A549 (cell line): ENCODE data around the gene TTC33. TPM values are rescaled to one million over a fixed set of nuclear protein-coding genes. Genes with fewer than 3 reads are reported as not detected.

Source experiments
- ATAC-seq, 2 experiments: fragments of 200-7000 bp in 1 of 2; fragments of >200 bp in 1 of 2; cut with Nextera tagmentation in 1 of 2; cut with Tn5 transposase in 1 of 2; 3 replicates each; pipeline versions ENCODE4 v1.8.0 to v1.9.1; 2018 to 2020; ENCODE audit warnings: mild to moderate bottlenecking in 1 of 2, moderate library complexity in 1 of 2
- CTCF ChIA-PET: fragments of 300-600 bp; sonication (Branson Sonifier 250); formaldehyde crosslinking; extraction: SDS; loops from one replicate; lab custom pipeline; 2021; ENCODE audit warnings: antibody characterized with exemption, inconsistent platforms; lab: Yijun Ruan, JAX
- POLR2A ChIA-PET: fragments of 350-600 bp; formaldehyde crosslinking; extraction: SDS; loops from one replicate; lab custom pipeline; 2021; ENCODE audit warnings: antibody characterized with exemption, inconsistent platforms; lab: Yijun Ruan, JAX
- DNase-seq, 2 experiments: peaks; one replicate each; pipeline versions ENCODE4 v3.0.0 to v3.0.0-alpha.2; 2011 to 2016; ENCODE audit warnings: low read depth in 1 of 2, low spot score in 1 of 2
- FAIRE-seq: peaks from 2 replicates; lab custom pipeline; 2011; peaks lifted over from hg19 to GRCh38; lab: Jason Lieb, UNC
- H3K27ac ChIP-seq, 2 experiments: fragments of >200 bp; sonication (Bioruptor Twin); formaldehyde crosslinking; 3 replicates each; pipeline ENCODE4 v1.5.1; 2016 to 2017
- H3K4me1 ChIP-seq: fragments of >200 bp; sonication (Bioruptor Twin); formaldehyde crosslinking; 3 replicates; pipeline ENCODE4 v1.6.1; 2016
- H3K4me2 ChIP-seq: fragments of >200 bp; sonication (Bioruptor Twin); formaldehyde crosslinking; 3 replicates; pipeline ENCODE4 v1.6.1; 2016
- H3K4me3 ChIP-seq: fragments of >200 bp; sonication (Bioruptor Twin); formaldehyde crosslinking; 3 replicates; pipeline ENCODE4 v1.5.1; 2016
- H3K9me3 ChIP-seq: fragments of >200 bp; sonication (Bioruptor Twin); formaldehyde crosslinking; 3 replicates; pipeline ENCODE4 v1.6.1; 2016
- CEBPB ChIP-seq, 2 experiments: fragments of >200 bp in 1 of 2; sonication (Bioruptor Twin) in 1 of 2; formaldehyde crosslinking in 1 of 2; IDR thresholded peaks; 2 replicates each; pipeline ENCODE4 v1.6.1; 2012 to 2016
- CHD4 ChIP-seq: fragments of 200-600 bp; sonication (generic); IDR thresholded peaks from 2 replicates; pipeline ENCODE4 v1.6.1; 2016; ENCODE audit warnings: antibody characterized with exemption, mild to moderate bottlenecking, borderline replicate concordance
- E2F6 ChIP-seq: IDR thresholded peaks from 2 replicates; pipeline ENCODE4 v1.6.1; 2012; ENCODE audit warnings: low read depth, borderline replicate concordance
- ELK1 ChIP-seq: fragments of 150-350 bp; IDR thresholded peaks from 2 replicates; pipeline ENCODE4 v1.6.1; 2014; ENCODE audit warnings: low read depth, mild to moderate bottlenecking, low read length
- FOSB ChIP-seq: fragments of 250-450 bp; sonication (Bioruptor Pico); IDR thresholded peaks from 2 replicates; pipeline ENCODE4 v1.5.0; 2020; ENCODE audit warnings: mild to moderate bottlenecking, moderate library complexity
- GATA3 ChIP-seq: IDR thresholded peaks from 2 replicates; pipeline ENCODE4 v1.6.1; 2012; ENCODE audit warnings: borderline replicate concordance
- HOXA7 ChIP-seq: fragments of 250-450 bp; sonication (Bioruptor Pico); IDR thresholded peaks from 2 replicates; pipeline ENCODE4 v1.5.0; 2020; ENCODE audit warnings: mild to moderate bottlenecking, moderate library complexity
- NFE2L2 ChIP-seq: fragments of 150-350 bp; conservative IDR thresholded peaks from 2 replicates; pipeline ENCODE4 v1.6.1; 2014; ENCODE audit warnings: low read length
- NR3C1 ChIP-seq: fragments of >200 bp; sonication (Bioruptor Twin); formaldehyde crosslinking; IDR thresholded peaks from 3 replicates; pipeline ENCODE4 v1.6.1; 2017
- PBX3 ChIP-seq: IDR thresholded peaks from 2 replicates; pipeline ENCODE4 v1.6.1; 2012
- PHF8 ChIP-seq: fragments of 200-600 bp; sonication (generic); IDR thresholded peaks from 2 replicates; pipeline ENCODE4 v1.6.1; 2016; ENCODE audit warnings: low read depth, mild to moderate bottlenecking, antibody characterized with exemption, moderate library complexity, borderline replicate concordance
- POLR2AphosphoS2 ChIP-seq: conservative IDR thresholded peaks from 2 replicates; pipeline ENCODE4 v1.6.1; 2012; ENCODE audit warnings: low read length, improper control_type of control experiment, inconsistent platforms
- RFX5 ChIP-seq: fragments of 450-650 bp; IDR thresholded peaks from 2 replicates; pipeline ENCODE4 v1.7.1; 2014; ENCODE audit warnings: antibody characterized with exemption, mild to moderate bottlenecking, moderate library complexity
- RNF2 ChIP-seq: fragments of 200-600 bp; sonication (generic); IDR thresholded peaks from 2 replicates; pipeline ENCODE4 v1.6.1; 2016; ENCODE audit warnings: low read depth, mild to moderate bottlenecking, antibody characterized with exemption, moderate library complexity, borderline replicate concordance
- TP53 ChIP-seq: fragments of 250-450 bp; sonication (Bioruptor Pico); IDR thresholded peaks from 2 replicates; pipeline ENCODE4 v1.5.0; 2021; ENCODE audit warnings: mild to moderate bottlenecking, moderate library complexity
- USF2 ChIP-seq: fragments of 450-650 bp; IDR thresholded peaks from 2 replicates; pipeline ENCODE4 v1.6.1; 2014; ENCODE audit warnings: antibody characterized with exemption
- ZC3H11A ChIP-seq: fragments of 450-650 bp; IDR thresholded peaks from 2 replicates; pipeline ENCODE4 v1.6.1; 2014; ENCODE audit warnings: antibody characterized with exemption, mild to moderate bottlenecking
- ZFP36 ChIP-seq: fragments of 450-650 bp; IDR thresholded peaks from 2 replicates; pipeline ENCODE4 v1.6.1; 2014; ENCODE audit warnings: borderline replicate concordance; ENCODE audit not compliant: partially characterized antibody
- WGBS: methylation state at CpG from one replicate; pipeline ENCODE4 v1.1.6; 2017; ENCODE audit errors: missing lambda C conversion rate; 5-methylcytosine and 5-hydroxymethylcytosine counted together
- polyA plus RNA-seq, 4 experiments: library from polyadenylated mRNA; depleted of rRNA in 3 of 4; stranded (reverse); fragments of >200 nt; fragmentation: RNase III in 1 of 4; extraction: RNeasy Plus Mini Kit Qiagen cat#74134 plus additional on column Dnase treatment in 1 of 4; gene quantifications; 2 replicates in 3 of 4; 3 replicates in 1 of 4; pipeline ENCODE4 v1.2.3, GENCODE V29; 2011 to 2017
- TF ChIP-seq, protein P1 (sequence below): fragments of 250-450 bp; sonication (Bioruptor Pico); IDR thresholded peaks from 2 replicates; pipeline ENCODE4 v1.5.0; 2021; ENCODE audit warnings: mild to moderate bottlenecking, moderate library complexity, borderline replicate concordance

The TTC33 gene
- polyA plus RNA-seq, 2 of the 4 experiments (the other 2 are of a cell fraction): 17.1 to 19.8 TPM

DNA sequence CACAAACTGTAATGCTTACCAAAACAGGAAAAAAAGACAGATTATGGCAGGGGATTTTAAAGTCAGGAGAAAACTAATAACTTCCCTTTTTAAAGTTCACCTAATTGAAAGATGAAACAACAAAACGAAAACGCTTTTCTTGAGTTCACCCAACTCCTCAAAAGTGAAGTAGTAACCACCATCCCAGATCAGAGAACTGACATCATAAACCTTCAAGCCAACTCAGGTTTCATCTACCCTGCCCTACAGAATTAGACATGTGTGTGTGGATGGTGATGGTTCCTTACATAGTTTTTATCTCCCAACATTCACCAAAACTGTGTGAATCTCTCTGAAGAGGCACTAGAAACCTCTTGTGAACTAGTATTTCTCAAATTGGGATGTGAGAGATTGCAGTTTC, 271.3 kb downstream of the TTC33 start (continued):
- no peak for TF ChIP-seq E2F6
- TF ChIP-seq GATA3: no peak
- TF ChIP-seq TP53 (CRISPR knock-in tag): no peak
- no peak for TF ChIP-seq HOXA7 (CRISPR knock-in tag)

DNA sequence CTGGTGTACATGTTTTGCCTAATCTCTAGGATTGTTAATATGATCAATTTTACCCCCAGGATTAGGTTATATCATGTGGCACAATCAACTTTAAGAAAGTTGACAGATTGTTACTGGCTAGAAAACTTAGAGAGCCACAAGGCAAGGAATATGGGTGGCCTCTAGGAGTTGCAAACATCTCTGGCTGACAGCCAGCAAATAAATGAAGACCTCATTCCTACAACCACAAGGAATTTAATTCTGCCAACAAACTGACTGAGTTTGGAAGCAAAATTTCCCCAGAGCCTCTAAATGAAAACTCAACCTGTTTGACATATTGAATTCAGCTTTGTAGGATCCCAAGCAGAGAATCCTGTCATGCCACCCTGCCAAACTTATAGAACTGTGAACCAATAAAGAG, 272.4 kb downstream of the TTC33 start:
- ChIA-PET CTCF (no interaction called here), POLR2A (no interaction called here)
- no peak overlapping the region for H3K4me3 ChIP-seq
- TF ChIP-seq RNF2 (no peak), ZFP36 (no peak), PBX3 (no peak), POLR2AphosphoS2 (no peak), CEBPB (IDR thresholded peaks at IDR 0.05) (no peak)
- FAIRE-seq (no peak), DNase-seq (no peak), ATAC-seq (no peak)
- peaks cover 5% of the 10 kb centered on the region; the same call in 2 of the 3 replicates for H3K4me1 ChIP-seq
- no peak overlapping the region for H3K4me2 ChIP-seq
- H3K9me3 ChIP-seq: no peaks in the 10 kb centered on the region
- H3K27ac ChIP-seq: no peak overlapping the region

DNA sequence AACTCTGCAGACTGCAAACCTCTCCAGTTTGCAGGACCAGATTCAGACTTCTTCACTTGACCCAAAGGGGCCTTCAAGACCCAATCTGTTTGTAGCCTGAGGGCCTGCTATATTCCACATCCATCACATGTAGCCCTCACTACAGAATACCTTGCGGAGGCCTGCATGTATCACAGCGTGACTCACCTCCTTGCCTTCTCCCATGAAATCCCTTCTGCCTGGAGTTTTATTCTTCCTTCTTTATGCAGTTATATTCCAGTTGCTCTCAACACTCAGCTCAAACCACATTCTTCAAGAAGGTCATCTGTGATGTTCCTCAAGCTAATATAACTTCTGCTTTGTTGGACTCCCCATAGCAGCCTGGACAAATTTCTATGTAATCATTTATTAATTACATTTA, 274.5 kb downstream of the TTC33 start:
- Histone ChIP-seq H3K4me3 (no peak overlapping the region), H3K9me3 (no peaks in the 10 kb centered on the region), H3K4me2 (no peak overlapping the region), H3K4me1 (peaks cover 18% of the 10 kb centered on the region)
- CTCF ChIA-PET: no interaction called here
- 92% methylated on average over 2 of the region's 2 CpGs for WGBS
- FAIRE-seq (no peak), ATAC-seq (no peak), DNase-seq (no peak)
- TF ChIP-seq USF2 (no peak), HOXA7 (CRISPR knock-in tag) (no peak), FOSB (CRISPR knock-in tag) (no peak), NFE2L2 (no peak), NR3C1 (no peak)
- TF ChIP-seq, all 56 proteins: peak for 0
- POLR2A ChIA-PET: no interaction called here
- no peak overlapping the region for H3K27ac ChIP-seq

DNA sequence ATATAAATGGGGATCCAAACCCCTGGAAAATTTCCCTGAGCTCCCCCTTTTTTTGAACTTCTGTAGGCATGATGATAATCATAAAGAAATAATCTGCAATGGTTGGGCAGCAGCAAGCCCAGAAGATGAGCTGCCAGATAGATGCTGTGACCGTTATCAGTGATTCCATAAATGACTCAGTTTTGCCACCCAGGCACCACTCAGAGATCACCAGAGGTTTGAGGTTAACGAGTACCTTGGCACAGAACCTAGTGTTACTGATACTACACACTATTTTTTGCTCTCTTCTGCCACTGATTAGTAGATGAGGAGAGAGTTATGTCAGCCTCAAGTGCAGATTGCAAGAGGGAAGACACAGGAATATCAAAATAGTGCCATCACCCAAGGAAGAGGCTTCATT, 275.4 kb downstream of the TTC33 start:
- FAIRE-seq (no peak), DNase-seq (no peak), ATAC-seq (no peak)
- H3K4me1 ChIP-seq: peaks cover 18% of the 10 kb centered on the region
- 34% methylated on average over 2 of the region's 2 CpGs for WGBS
- TF ChIP-seq ZC3H11A: no peak
- TF ChIP-seq ELK1: no peak
- POLR2A ChIA-PET: no interaction called here
- H3K4me3 ChIP-seq: no peak overlapping the region
- CTCF ChIA-PET: no interaction called here
- no peak overlapping the region for H3K27ac ChIP-seq
- no peaks in the 10 kb centered on the region for H3K9me3 ChIP-seq
- no peak overlapping the region for H3K4me2 ChIP-seq

DNA sequence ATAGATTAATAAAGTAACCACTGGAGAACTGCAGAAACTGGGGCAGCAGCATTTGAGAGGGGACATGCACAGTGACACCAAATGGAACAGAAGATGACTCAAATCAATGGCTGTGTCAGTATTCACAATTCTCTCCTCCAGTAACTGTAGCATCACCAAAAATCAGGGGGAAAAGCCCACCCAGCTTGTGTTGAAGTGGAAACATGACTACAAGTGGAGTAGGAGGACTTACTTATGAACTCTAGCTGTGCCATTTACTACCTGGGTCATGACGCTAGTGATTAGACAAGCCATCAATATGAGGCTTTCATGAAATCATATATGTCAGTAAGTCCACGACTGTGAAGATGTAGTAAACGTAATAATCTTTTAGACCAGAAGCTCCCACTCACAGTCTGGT, 275.8 kb downstream of the TTC33 start:
- Histone ChIP-seq H3K4me2 (no peak overlapping the region), H3K4me3 (no peak overlapping the region), H3K4me1 (peaks cover 18% of the 10 kb centered on the region), H3K27ac (no peak overlapping the region), H3K9me3 (no peaks in the 10 kb centered on the region)
- DNase-seq: no peak
- TF ChIP-seq RFX5 (no peak), RNF2 (no peak), GATA3 (no peak), CHD4 (no peak), PHF8 (no peak)
- TF ChIP-seq, protein P1, sequence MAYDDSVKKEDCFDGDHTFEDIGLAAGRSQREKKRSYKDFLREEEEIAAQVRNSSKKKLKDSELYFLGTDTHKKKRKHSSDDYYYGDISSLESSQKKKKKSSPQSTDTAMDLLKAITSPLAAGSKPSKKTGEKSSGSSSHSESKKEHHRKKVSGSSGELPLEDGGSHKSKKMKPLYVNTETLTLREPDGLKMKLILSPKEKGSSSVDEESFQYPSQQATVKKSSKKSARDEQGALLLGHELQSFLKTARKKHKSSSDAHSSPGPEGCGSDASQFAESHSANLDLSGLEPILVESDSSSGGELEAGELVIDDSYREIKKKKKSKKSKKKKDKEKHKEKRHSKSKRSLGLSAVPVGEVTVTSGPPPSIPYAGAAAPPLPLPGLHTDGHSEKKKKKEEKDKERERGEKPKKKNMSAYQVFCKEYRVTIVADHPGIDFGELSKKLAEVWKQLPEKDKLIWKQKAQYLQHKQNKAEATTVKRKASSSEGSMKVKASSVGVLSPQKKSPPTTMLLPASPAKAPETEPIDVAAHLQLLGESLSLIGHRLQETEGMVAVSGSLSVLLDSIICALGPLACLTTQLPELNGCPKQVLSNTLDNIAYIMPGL (CRISPR knock-in tag): no peak
- FAIRE-seq: no peak
- ATAC-seq: no peak
- ChIA-PET POLR2A (no interaction called here), CTCF (no interaction called here)
- WGBS: 35% methylated on average over 3 of the region's 3 CpGs
